Glomerular visceral epithelial cell (primary cell): ENCODE data around the gene MROH2B.
"Not testable (repeated sequence)": the region's sequence is repeated elsewhere in the genome, so short reads cannot be mapped to it uniquely, and the experiment has no call there.

Source experiments
- DNase-seq: peaks from one replicate; pipeline ENCODE4 v3.0.0-alpha.2; 2016; ENCODE audit errors: extremely low spot score

MROH2B gene

GRCh38 chr5:41022600-41022999, 48.5 kb downstream of the MROH2B start:
- DNase-seq = not testable (repeated sequence)

- no peak for DNase-seq
These were observed 58.8 kb downstream of the MROH2B start for GRCh38 chr5:41012318-41012717.

- no peak for DNase-seq
These were observed 60.6 kb downstream of the MROH2B start for GRCh38 chr5:41010572-41010971.

GRCh38 chr5:41009232-41009631, 61.9 kb downstream of the MROH2B start:
- peak; percentile 23 for DNase-seq

- DNase-seq = no peak
These were observed 66.2 kb downstream of the MROH2B start for GRCh38 chr5:41004931-41005330.

GRCh38 chr5:41003670-41004376, 67.3 kb downstream of the MROH2B start:
- no peak for DNase-seq

- no peak for DNase-seq
These were observed 71.2 kb downstream of the MROH2B start for GRCh38 chr5:40999966-41000365.

GRCh38 chr5:40999142-40999541, 72.0 kb downstream of the MROH2B start:
- no peak for DNase-seq

GRCh38 chr5:40995801-40996586, 75.1 kb downstream of the MROH2B start:
- DNase-seq = peak; percentile 17

GRCh38 chr5:40991981-40992559, 79.1 kb downstream of the MROH2B start:
- no peak for DNase-seq

GRCh38 chr5:40991168-40991980, 79.8 kb downstream of the MROH2B start:
- no peak for DNase-seq

GRCh38 chr5:40988746-40989510, 82.2 kb downstream of the MROH2B start:
- no peak for DNase-seq

- no peak for DNase-seq
These were observed 83.8 kb downstream of the MROH2B start for GRCh38 chr5:40987349-40987748.

GRCh38 chr5:40986666-40987065, 84.5 kb downstream of the MROH2B start:
- DNase-seq = no peak

GRCh38 chr5:40985501-40985900, 85.6 kb downstream of the MROH2B start:
- no peak for DNase-seq

GRCh38 chr5:40984884-40985283, 86.3 kb downstream of the MROH2B start:
- DNase-seq = peak; percentile 8

GRCh38 chr5:40983781-40984180, 87.4 kb downstream of the MROH2B start:
- DNase-seq = no peak

GRCh38 chr5:40981420-40981819, 89.7 kb downstream of the MROH2B start:
- DNase-seq = no peak

- no peak for DNase-seq
These were observed 94.3 kb downstream of the MROH2B start for GRCh38 chr5:40976836-40977235.

- no peak for DNase-seq
These were observed 95.1 kb downstream of the MROH2B start for GRCh38 chr5:40976041-40976440.

GRCh38 chr5:40973364-40974004, 97.7 kb downstream of the MROH2B start:
- DNase-seq = no peak
